H9 (cell line): ENCODE measurements around the gene BICD1. TPM values are rescaled to one million over a fixed set of nuclear protein-coding genes. Genes with fewer than 3 reads are reported as not detected.

Experiments used
- DNase-seq: peaks from one replicate; pipeline ENCODE4 v3.0.0-alpha.2; 2017
- H2AFZ ChIP-seq: one replicate; pipeline ENCODE4 v1.6.1; 2013; ENCODE audit warnings: mild to moderate bottlenecking, low read length, control low read depth, moderate library complexity
- H2AK5ac ChIP-seq: 2 replicates; pipeline ENCODE4 v1.6.1; 2013; ENCODE audit warnings: low read length, control low read depth, mixed read lengths; ENCODE audit not compliant: insufficient read length
- H2BK120ac ChIP-seq: one replicate; pipeline ENCODE4 v1.6.1; 2013; ENCODE audit warnings: low read depth, mild to moderate bottlenecking, low read length, control low read depth, inconsistent platforms; ENCODE audit not compliant: poor library complexity, severe bottlenecking
- H2BK12ac ChIP-seq: 2 replicates; pipeline ENCODE4 v1.6.1; 2013; ENCODE audit warnings: low read length, control low read depth, mixed read lengths, low read depth; ENCODE audit not compliant: insufficient read length
- H2BK15ac ChIP-seq: 2 replicates; pipeline ENCODE4 v1.6.1; 2013; ENCODE audit warnings: low read depth, low read length, control low read depth
- H2BK20ac ChIP-seq: one replicate; pipeline ENCODE4 v1.6.1; 2013; ENCODE audit warnings: low read depth, mild to moderate bottlenecking, low read length, control low read depth, inconsistent platforms; ENCODE audit not compliant: poor library complexity, severe bottlenecking
- H2BK5ac ChIP-seq: 2 replicates; pipeline ENCODE4 v1.6.1; 2013; ENCODE audit warnings: low read length, control low read depth, mixed read lengths; ENCODE audit not compliant: insufficient read length
- H3K14ac ChIP-seq: 2 replicates; pipeline ENCODE4 v1.6.1; 2013; ENCODE audit warnings: low read length, control low read depth; ENCODE audit not compliant: insufficient read depth
- H3K18ac ChIP-seq: 2 replicates; pipeline ENCODE4 v1.6.1; 2013; ENCODE audit warnings: low read depth, mild to moderate bottlenecking, mixed read lengths, low read length, control low read depth; ENCODE audit not compliant: insufficient read length
- H3K23ac ChIP-seq: 2 replicates; pipeline ENCODE4 v1.6.1; 2013; ENCODE audit warnings: low read length, control low read depth, mixed read lengths, low read depth; ENCODE audit not compliant: insufficient read length
- H3K23me2 ChIP-seq: 2 replicates; pipeline ENCODE4 v1.6.1; 2013; ENCODE audit warnings: low read depth, mild to moderate bottlenecking, mixed read lengths, low read length, control low read depth; ENCODE audit not compliant: insufficient read length, poor library complexity, severe bottlenecking
- H3K27ac ChIP-seq: 2 replicates; pipeline ENCODE4 v1.5.1; 2013; ENCODE audit warnings: low read length, control low read depth, mixed read lengths, low read depth; ENCODE audit not compliant: insufficient read length
- H3K27me3 ChIP-seq: 2 replicates; pipeline ENCODE4 v1.6.1; 2013; ENCODE audit warnings: low read length, control low read depth, inconsistent platforms; ENCODE audit not compliant: insufficient read depth
- H3K4ac ChIP-seq: 2 replicates; pipeline ENCODE4 v1.6.1; 2013; ENCODE audit warnings: low read depth, mild to moderate bottlenecking, control low read depth, inconsistent platforms, low read length, moderate library complexity
- H3K4me1 ChIP-seq: 2 replicates; pipeline ENCODE4 v1.6.1; 2013; ENCODE audit warnings: low read length, control low read depth, inconsistent platforms; ENCODE audit not compliant: insufficient read depth
- H3K4me2 ChIP-seq: 2 replicates; pipeline ENCODE4 v1.6.1; 2013; ENCODE audit warnings: low read length, control low read depth, mixed read lengths; ENCODE audit not compliant: insufficient read length, insufficient read depth
- H3K56ac ChIP-seq: 2 replicates; pipeline ENCODE4 v1.6.1; 2013; ENCODE audit warnings: low read depth, mild to moderate bottlenecking, mixed read lengths, low read length, control low read depth; ENCODE audit not compliant: insufficient read length
- H3K79me1 ChIP-seq: 2 replicates; pipeline ENCODE4 v1.6.1; 2013; ENCODE audit warnings: low read depth, mild to moderate bottlenecking, moderate library complexity, low read length, control low read depth, inconsistent platforms; ENCODE audit not compliant: insufficient read depth, poor library complexity, severe bottlenecking
- H3K79me2 ChIP-seq: 2 replicates; pipeline ENCODE4 v1.6.1; 2013; ENCODE audit warnings: low read length, control low read depth, inconsistent platforms; ENCODE audit not compliant: insufficient read depth
- H3K9ac ChIP-seq: 2 replicates; pipeline ENCODE4 v1.6.1; 2013; ENCODE audit warnings: low read length, control low read depth, mixed read lengths; ENCODE audit not compliant: insufficient read length; ENCODE audit errors: extremely low read depth
- H3K9me3 ChIP-seq: one replicate; pipeline ENCODE4 v1.6.1; 2013; ENCODE audit warnings: low read depth, low read length, inconsistent platforms; ENCODE audit not compliant: control insufficient read depth
- H3T11ph ChIP-seq: one replicate; pipeline ENCODE4 v1.6.1; 2013; ENCODE audit warnings: mild to moderate bottlenecking, low read length, control low read depth, inconsistent platforms
- H4K20me1 ChIP-seq: one replicate; pipeline ENCODE4 v1.6.1; 2013; ENCODE audit not compliant: control insufficient read depth, insufficient read length, insufficient read depth
- H4K5ac ChIP-seq: 2 replicates; pipeline ENCODE4 v1.6.1; 2013; ENCODE audit warnings: low read depth, mild to moderate bottlenecking, mixed read lengths, low read length, control low read depth; ENCODE audit not compliant: insufficient read length
- H4K8ac ChIP-seq: replicated peaks from 2 replicates; pipeline ENCODE4 v1.6.1; 2013; ENCODE audit warnings: low read length, control low read depth, mixed read lengths, low read depth; ENCODE audit not compliant: insufficient read length
- H4K91ac ChIP-seq: 2 replicates; pipeline ENCODE4 v1.6.1; 2013; ENCODE audit warnings: low read depth, mild to moderate bottlenecking, moderate library complexity, mixed read lengths, low read length, control low read depth; ENCODE audit not compliant: insufficient read length
- H3K27ac Mint-ChIP-seq, 3 experiments: 2 replicates in 2 of 3; 3 replicates in 1 of 3; pipeline ENCODE4 v1.8.0; 2020 to 2021; ENCODE audit warnings: mixed read lengths in 3 of 3, mild to moderate bottlenecking in 1 of 3, moderate library complexity in 1 of 3
- H3K27me3 Mint-ChIP-seq: 2 replicates; pipeline ENCODE4 v1.8.0; 2021; ENCODE audit warnings: low read depth, mild to moderate bottlenecking, moderate library complexity, mixed read lengths
- H3K36me3 Mint-ChIP-seq, 3 experiments: 2 replicates in 2 of 3; 3 replicates in 1 of 3; pipeline ENCODE4 v1.8.0; 2020 to 2021; ENCODE audit warnings: low read depth in 3 of 3, mixed read lengths in 3 of 3; ENCODE audit not compliant: insufficient read depth in 1 of 3
- H3K4me1 Mint-ChIP-seq, 2 experiments: 2 replicates each; pipeline ENCODE4 v1.8.0; 2020; ENCODE audit warnings: mixed read lengths in 2 of 2
- H3K4me3 Mint-ChIP-seq, 2 experiments: 2 replicates in 1 of 2; 3 replicates in 1 of 2; pipeline ENCODE4 v1.8.0; 2020 to 2021; ENCODE audit warnings: mild to moderate bottlenecking in 2 of 2, mixed read lengths in 2 of 2, moderate library complexity in 1 of 2
- H3K9me3 Mint-ChIP-seq, 2 experiments: 2 replicates in 1 of 2; 3 replicates in 1 of 2; pipeline ENCODE4 v1.8.0; 2020; ENCODE audit warnings: mild to moderate bottlenecking in 2 of 2, mixed read lengths in 2 of 2, moderate library complexity in 1 of 2
- CTCF ChIP-seq: fragments of 200-600 bp; sonication (generic); conservative IDR thresholded peaks from 3 replicates; pipeline ENCODE4 v1.8.0; 2021; ENCODE audit warnings: antibody characterized with exemption, mild to moderate bottlenecking
- WGBS: extraction: QIAGEN DNeasy Blood & Tissue Kit; methylation state at CpG from one replicate; pipeline ENCODE4 v1.1.7; 2013; ENCODE audit warnings: missing lambda C conversion rate, low lambda C conversion rate, mixed read lengths; ENCODE audit not compliant: insufficient read length; ENCODE audit errors: extremely low coverage; 5-methylcytosine and 5-hydroxymethylcytosine counted together
- total RNA-seq: library from RNA; stranded (reverse); gene quantifications from 2 replicates; pipeline ENCODE4 v1.2.1, GENCODE V29; 2021

BICD1 gene
- total RNA-seq, 1 experiment from 2014 or later: 134 TPM

- Histone ChIP-seq H2BK20ac (no peak overlapping the region), H4K20me1 (no peaks in the 10 kb centered on the region), H2BK12ac (no peak overlapping the region), H3K79me2 (no peaks in the 10 kb centered on the region), H3K4ac (no peak overlapping the region), H3K79me1 (no peaks in the 10 kb centered on the region), H2AFZ (no peak overlapping the region), H3K14ac (no peak overlapping the region), H3K9ac (no peak overlapping the region), H3K18ac (no peak overlapping the region), H3T11ph (no peak overlapping the region), H2BK15ac (no peak overlapping the region), H3K27me3 (no peaks in the 10 kb centered on the region), H2AK5ac (no peak overlapping the region), H2BK5ac (no peak overlapping the region), H4K5ac (no peak overlapping the region), H3K27ac (no peak overlapping the region), H3K4me1 (no peaks in the 10 kb centered on the region; the same call in 1 of the 2 replicates), H3K56ac (no peak overlapping the region), H2BK120ac (no peak overlapping the region), H3K9me3 (no peaks in the 10 kb centered on the region), H4K8ac (no peak overlapping the region), H3K4me2 (no peak overlapping the region), H3K23me2 (no peaks in the 10 kb centered on the region), H4K91ac (no peak overlapping the region), H3K23ac (no peak overlapping the region)
- Mint-ChIP-seq H3K4me3 (no peak overlapping the region), H3K9me3 (no peaks in the 10 kb centered on the region), H3K27ac (peak overlapping the region; percentile 10 to 57 (median 31); a peak in 1 of 7 replicates), H3K27me3 (no peaks in the 10 kb centered on the region), H3K4me1 (peaks cover 11 to 23% of the 10 kb centered on the region in 2 experiments), H3K36me3 (peaks cover 4 to 14% (median 12%) of the 10 kb centered on the region in 3 experiments; a peak in 4 of 7 replicates)
- no CpG with 5 or more reads among the region's 3 CpGs for WGBS
- no peak for TF ChIP-seq CTCF
- DNase-seq: no peak
Observed at GRCh38 chr12:32260696-32261095, 154.0 kb downstream of the BICD1 start.
